ENCODE data around the gene ZNF841. TPM values are rescaled to one million over a fixed set of nuclear protein-coding genes. Genes with fewer than 3 reads are reported as not detected.
"Not testable (repeated sequence)": the region's sequence is repeated elsewhere in the genome, so short reads cannot be mapped to it uniquely, and the experiment has no call there.

Gene ZNF841
- total and polyA plus RNA-seq, 4 donors: 0.86 to 11.1 (median 4.2) TPM

- TF ChIP-seq REST (IDR thresholded peaks at IDR 0.05) (no peak), SP1 (IDR thresholded peaks at IDR 0.05) (no peak), RAD21 (IDR thresholded peaks at IDR 0.05) (no peak)
Measured at GRCh38 chr19:52102782-52103181, 7.2 kb upstream of the ZNF841 start (continued).

- H3K9me3 ChIP-seq (ENCODE audit: control insufficient read depth in 4 of 4, low read length in 3 of 4): peaks cover 18 to 46% (median 31%) of the 10 kb centered on the region in 4 donors
- H3K36me3 ChIP-seq (ENCODE audit: control insufficient read depth in 4 of 4, insufficient read depth in 3 of 4, low read depth in 1 of 4, low read length in 3 of 4): no peaks in the 10 kb centered on the region
- H3K27me3 ChIP-seq (ENCODE audit: control insufficient read depth in 4 of 4, insufficient read depth in 4 of 4, low read length in 3 of 4): no peaks in the 10 kb centered on the region
- WGBS: 82% methylated on average over 2 of the region's 2 CpGs
- H3K4me1 ChIP-seq (ENCODE audit: control insufficient read depth in 4 of 4, insufficient read depth in 4 of 4, low read length in 3 of 4): no peaks in the 10 kb centered on the region
- no peak overlapping the region for H3K9ac ChIP-seq (ENCODE audit: low read depth in 1 of 2, low read length in 2 of 2)
- no peak for TF ChIP-seq RXRA (IDR thresholded peaks at IDR 0.05)
- TF ChIP-seq MAX (IDR thresholded peaks at IDR 0.05): no peak
- no peak for TF ChIP-seq REST (IDR thresholded peaks at IDR 0.05)
- TF ChIP-seq GABPA (IDR thresholded peaks at IDR 0.05 in 1 of 2, conservative IDR thresholded peaks at IDR 0.05 in 1 of 2): no peak
- H3K4me3 ChIP-seq (ENCODE audit: low read depth in 1 of 3, low read length in 3 of 3): no peak overlapping the region
- DNase-seq (ENCODE audit: low spot score): no peak
- no peak overlapping the region for H3K27ac ChIP-seq (ENCODE audit: low read depth in 1 of 2, low read length in 2 of 2)
Measured at GRCh38 chr19:52101866-52102562, 6.4 kb upstream of the ZNF841 start.

- WGBS: 90% methylated on average over 2 of the region's 2 CpGs
- Histone ChIP-seq H3K27ac (ENCODE audit: low read depth in 1 of 2, low read length in 2 of 2) (no peak overlapping the region), H3K9me3 (ENCODE audit: control insufficient read depth in 4 of 4, low read length in 3 of 4) (peaks cover 15 to 42% (median 27%) of the 10 kb centered on the region in 4 donors), H3K9ac (ENCODE audit: low read depth in 1 of 2, low read length in 2 of 2) (no peak overlapping the region), H3K4me3 (ENCODE audit: low read depth in 1 of 3, low read length in 3 of 3) (peak overlapping the region in 2 of 3 donors; percentile 28 to 41), H3K4me1 (ENCODE audit: control insufficient read depth in 4 of 4, insufficient read depth in 4 of 4, low read length in 3 of 4) (peaks cover 0 to 8% (median 4%) of the 10 kb centered on the region in 4 donors), H3K36me3 (ENCODE audit: control insufficient read depth in 4 of 4, insufficient read depth in 3 of 4, low read depth in 1 of 4, low read length in 3 of 4) (no peaks in the 10 kb centered on the region), H3K27me3 (ENCODE audit: control insufficient read depth in 4 of 4, insufficient read depth in 4 of 4, low read length in 3 of 4) (no peaks in the 10 kb centered on the region)
- TF ChIP-seq JUND (IDR thresholded peaks at IDR 0.05) (no peak), REST (IDR thresholded peaks at IDR 0.05) (no peak)
- DNase-seq (ENCODE audit: low spot score): no peak
Measured at GRCh38 chr19:52099497-52100138, 4.1 kb upstream of the ZNF841 start.

- peaks cover 0 to 20% (median 11%) of the 10 kb centered on the region in 4 donors for H3K36me3 ChIP-seq (ENCODE audit: control insufficient read depth in 4 of 4, insufficient read depth in 3 of 4, low read depth in 1 of 4, low read length in 3 of 4)
- not testable (repeated sequence) for H3K27ac ChIP-seq (ENCODE audit: low read depth in 1 of 2, low read length in 2 of 2); H3K9ac ChIP-seq (ENCODE audit: low read depth in 1 of 2, low read length in 2 of 2); H3K4me3 ChIP-seq (ENCODE audit: low read depth in 1 of 3, low read length in 3 of 3); DNase-seq (ENCODE audit: low spot score); H3K27me3 ChIP-seq (ENCODE audit: control insufficient read depth in 4 of 4, insufficient read depth in 4 of 4, low read length in 3 of 4)
- H3K9me3 ChIP-seq (ENCODE audit: control insufficient read depth in 4 of 4, low read length in 3 of 4): peaks cover 10 to 56% (median 25%) of the 10 kb centered on the region in 4 donors
- WGBS: 98% methylated on average over 3 of the region's 3 CpGs
- H3K4me1 ChIP-seq (ENCODE audit: control insufficient read depth in 4 of 4, insufficient read depth in 4 of 4, low read length in 3 of 4): peaks cover 0 to 17% (median 13%) of the 10 kb centered on the region in 4 donors
Measured at GRCh38 chr19:52096416-52096815, 851 bp upstream of the ZNF841 start.
